K562 (cell line): ENCODE results near the gene EMX1. TPM values are rescaled to one million over a fixed set of nuclear protein-coding genes. Genes with fewer than 3 reads are reported as not detected.

Source experiments
- CHD1 ChIP-seq: fragments of 200-600 bp; sonication (generic); IDR thresholded peaks from one replicate; pipeline ENCODE4 v1.6.1; 2012; ENCODE audit warnings: mild to moderate bottlenecking, moderate library complexity, low read length, inconsistent platforms
- ERF ChIP-seq: fragments of 450-650 bp; formaldehyde crosslinking; IDR thresholded peaks from 2 replicates; pipeline ENCODE4 v1.4.0; 2020; ENCODE audit warnings: mild to moderate bottlenecking, mixed read lengths
- EZH2 ChIP-seq: IDR thresholded peaks from 2 replicates; pipeline ENCODE4 v1.6.1; 2012; ENCODE audit warnings: low read depth, mild to moderate bottlenecking, inconsistent platforms, low read length, borderline replicate concordance
- ZBTB33 ChIP-seq: sonication (generic); formaldehyde crosslinking; IDR thresholded peaks from 2 replicates; pipeline ENCODE4 v1.8.1; 2023; ENCODE audit warnings: mild to moderate bottlenecking, missing genetic modification reagents
- ZNF146 ChIP-seq: IDR thresholded peaks from one replicate; pipeline ENCODE4 v1.6.1; 2018; ENCODE audit warnings: missing compliant biosample characterization; ENCODE audit not compliant: unreplicated experiment
- ZNF280A ChIP-seq: fragments of 450-650 bp; IDR thresholded peaks from 2 replicates; pipeline ENCODE4 v1.6.1; 2018; ENCODE audit warnings: mild to moderate bottlenecking, low read depth; ENCODE audit not compliant: partially characterized antibody
- polyA plus RNA-seq, 8 experiments: library from polyadenylated mRNA; depleted of rRNA in 4 of 8; stranded (reverse) in 5 of 8; unstranded in 3 of 8; fragments of >200 nt; fragmentation: Nextera tagmentation in 2 of 8; fragmentation: Illumina TruSeq in 1 of 8; extraction: Ambion mirVana in 2 of 8; extraction: Trizol in 1 of 8; gene quantifications; 2 replicates each; pipeline versions ENCODE4 v1.2.1 to v1.2.3, GENCODE V29; 2011 to 2014; ENCODE audit warnings: inconsistent platforms in 1 of 8, missing spikeins in 1 of 8
- total RNA-seq, 7 experiments: library from RNA; depleted of rRNA in 6 of 7; stranded (reverse); fragments of >200 nt in 6 of 7; fragmentation: Illumina TruSeq in 2 of 7; extraction: Trizol in 2 of 7; gene quantifications; 2 replicates each; pipeline versions ENCODE4 v1.2.1 to v1.2.3, GENCODE V29; 2011 to 2021; ENCODE audit warnings: low replicate concordance in 1 of 7
- TF ChIP-seq, protein P1 (sequence below): fragments of 450-650 bp; IDR thresholded peaks from 2 replicates; pipeline ENCODE4 v1.6.1; 2016; ENCODE audit warnings: mild to moderate bottlenecking, moderate library complexity

Gene EMX1
- total and polyA plus RNA-seq, 9 of the 15 experiments (the other 6 are each of a cell fraction or from before 2014, with no cell fraction given) = 0.10 to 0.32 (median 0.21) TPM; not detected in 6

- TF ChIP-seq ZNF280A (no peak), EZH2 (peak; percentile 96; the same call in 1 of the 2 replicates), ZNF146 (CRISPR knock-in tag) (no peak), ZBTB33 (CRISPR knock-in tag) (0 out of 2 replicates have a peak, but pooled peaks have one; percentile 45), ERF (CRISPR knock-in tag) (no peak), CHD1 (no peak)
- TF ChIP-seq, protein P1, sequence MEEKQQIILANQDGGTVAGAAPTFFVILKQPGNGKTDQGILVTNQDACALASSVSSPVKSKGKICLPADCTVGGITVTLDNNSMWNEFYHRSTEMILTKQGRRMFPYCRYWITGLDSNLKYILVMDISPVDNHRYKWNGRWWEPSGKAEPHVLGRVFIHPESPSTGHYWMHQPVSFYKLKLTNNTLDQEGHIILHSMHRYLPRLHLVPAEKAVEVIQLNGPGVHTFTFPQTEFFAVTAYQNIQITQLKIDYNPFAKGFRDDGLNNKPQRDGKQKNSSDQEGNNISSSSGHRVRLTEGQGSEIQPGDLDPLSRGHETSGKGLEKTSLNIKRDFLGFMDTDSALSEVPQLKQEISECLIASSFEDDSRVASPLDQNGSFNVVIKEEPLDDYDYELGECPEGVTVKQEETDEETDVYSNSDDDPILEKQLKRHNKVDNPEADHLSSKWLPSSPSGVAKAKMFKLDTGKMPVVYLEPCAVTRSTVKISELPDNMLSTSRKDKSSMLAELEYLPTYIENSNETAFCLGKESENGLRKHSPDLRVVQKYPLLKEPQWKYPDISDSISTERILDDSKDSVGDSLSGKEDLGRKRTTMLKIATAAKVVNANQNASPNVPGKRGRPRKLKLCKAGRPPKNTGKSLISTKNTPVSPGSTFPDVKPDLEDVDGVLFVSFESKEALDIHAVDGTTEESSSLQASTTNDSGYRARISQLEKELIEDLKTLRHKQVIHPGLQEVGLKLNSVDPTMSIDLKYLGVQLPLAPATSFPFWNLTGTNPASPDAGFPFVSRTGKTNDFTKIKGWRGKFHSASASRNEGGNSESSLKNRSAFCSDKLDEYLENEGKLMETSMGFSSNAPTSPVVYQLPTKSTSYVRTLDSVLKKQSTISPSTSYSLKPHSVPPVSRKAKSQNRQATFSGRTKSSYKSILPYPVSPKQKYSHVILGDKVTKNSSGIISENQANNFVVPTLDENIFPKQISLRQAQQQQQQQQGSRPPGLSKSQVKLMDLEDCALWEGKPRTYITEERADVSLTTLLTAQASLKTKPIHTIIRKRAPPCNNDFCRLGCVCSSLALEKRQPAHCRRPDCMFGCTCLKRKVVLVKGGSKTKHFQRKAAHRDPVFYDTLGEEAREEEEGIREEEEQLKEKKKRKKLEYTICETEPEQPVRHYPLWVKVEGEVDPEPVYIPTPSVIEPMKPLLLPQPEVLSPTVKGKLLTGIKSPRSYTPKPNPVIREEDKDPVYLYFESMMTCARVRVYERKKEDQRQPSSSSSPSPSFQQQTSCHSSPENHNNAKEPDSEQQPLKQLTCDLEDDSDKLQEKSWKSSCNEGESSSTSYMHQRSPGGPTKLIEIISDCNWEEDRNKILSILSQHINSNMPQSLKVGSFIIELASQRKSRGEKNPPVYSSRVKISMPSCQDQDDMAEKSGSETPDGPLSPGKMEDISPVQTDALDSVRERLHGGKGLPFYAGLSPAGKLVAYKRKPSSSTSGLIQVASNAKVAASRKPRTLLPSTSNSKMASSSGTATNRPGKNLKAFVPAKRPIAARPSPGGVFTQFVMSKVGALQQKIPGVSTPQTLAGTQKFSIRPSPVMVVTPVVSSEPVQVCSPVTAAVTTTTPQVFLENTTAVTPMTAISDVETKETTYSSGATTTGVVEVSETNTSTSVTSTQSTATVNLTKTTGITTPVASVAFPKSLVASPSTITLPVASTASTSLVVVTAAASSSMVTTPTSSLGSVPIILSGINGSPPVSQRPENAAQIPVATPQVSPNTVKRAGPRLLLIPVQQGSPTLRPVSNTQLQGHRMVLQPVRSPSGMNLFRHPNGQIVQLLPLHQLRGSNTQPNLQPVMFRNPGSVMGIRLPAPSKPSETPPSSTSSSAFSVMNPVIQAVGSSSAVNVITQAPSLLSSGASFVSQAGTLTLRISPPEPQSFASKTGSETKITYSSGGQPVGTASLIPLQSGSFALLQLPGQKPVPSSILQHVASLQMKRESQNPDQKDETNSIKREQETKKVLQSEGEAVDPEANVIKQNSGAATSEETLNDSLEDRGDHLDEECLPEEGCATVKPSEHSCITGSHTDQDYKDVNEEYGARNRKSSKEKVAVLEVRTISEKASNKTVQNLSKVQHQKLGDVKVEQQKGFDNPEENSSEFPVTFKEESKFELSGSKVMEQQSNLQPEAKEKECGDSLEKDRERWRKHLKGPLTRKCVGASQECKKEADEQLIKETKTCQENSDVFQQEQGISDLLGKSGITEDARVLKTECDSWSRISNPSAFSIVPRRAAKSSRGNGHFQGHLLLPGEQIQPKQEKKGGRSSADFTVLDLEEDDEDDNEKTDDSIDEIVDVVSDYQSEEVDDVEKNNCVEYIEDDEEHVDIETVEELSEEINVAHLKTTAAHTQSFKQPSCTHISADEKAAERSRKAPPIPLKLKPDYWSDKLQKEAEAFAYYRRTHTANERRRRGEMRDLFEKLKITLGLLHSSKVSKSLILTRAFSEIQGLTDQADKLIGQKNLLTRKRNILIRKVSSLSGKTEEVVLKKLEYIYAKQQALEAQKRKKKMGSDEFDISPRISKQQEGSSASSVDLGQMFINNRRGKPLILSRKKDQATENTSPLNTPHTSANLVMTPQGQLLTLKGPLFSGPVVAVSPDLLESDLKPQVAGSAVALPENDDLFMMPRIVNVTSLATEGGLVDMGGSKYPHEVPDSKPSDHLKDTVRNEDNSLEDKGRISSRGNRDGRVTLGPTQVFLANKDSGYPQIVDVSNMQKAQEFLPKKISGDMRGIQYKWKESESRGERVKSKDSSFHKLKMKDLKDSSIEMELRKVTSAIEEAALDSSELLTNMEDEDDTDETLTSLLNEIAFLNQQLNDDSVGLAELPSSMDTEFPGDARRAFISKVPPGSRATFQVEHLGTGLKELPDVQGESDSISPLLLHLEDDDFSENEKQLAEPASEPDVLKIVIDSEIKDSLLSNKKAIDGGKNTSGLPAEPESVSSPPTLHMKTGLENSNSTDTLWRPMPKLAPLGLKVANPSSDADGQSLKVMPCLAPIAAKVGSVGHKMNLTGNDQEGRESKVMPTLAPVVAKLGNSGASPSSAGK = no peak
Measured at GRCh38 chr2:72920318-72921087, 3.2 kb downstream of the EMX1 start (continued).
